ENCODE data around the gene RPTOR. TPM values are rescaled to one million over a fixed set of nuclear protein-coding genes. Genes with fewer than 3 reads are reported as not detected.

Gene RPTOR
- total and polyA plus RNA-seq, 2 donors (not counting 3 experiments of a cell fraction or from before 2014, with no cell fraction given): 10.7 to 41.8 TPM

DNA sequence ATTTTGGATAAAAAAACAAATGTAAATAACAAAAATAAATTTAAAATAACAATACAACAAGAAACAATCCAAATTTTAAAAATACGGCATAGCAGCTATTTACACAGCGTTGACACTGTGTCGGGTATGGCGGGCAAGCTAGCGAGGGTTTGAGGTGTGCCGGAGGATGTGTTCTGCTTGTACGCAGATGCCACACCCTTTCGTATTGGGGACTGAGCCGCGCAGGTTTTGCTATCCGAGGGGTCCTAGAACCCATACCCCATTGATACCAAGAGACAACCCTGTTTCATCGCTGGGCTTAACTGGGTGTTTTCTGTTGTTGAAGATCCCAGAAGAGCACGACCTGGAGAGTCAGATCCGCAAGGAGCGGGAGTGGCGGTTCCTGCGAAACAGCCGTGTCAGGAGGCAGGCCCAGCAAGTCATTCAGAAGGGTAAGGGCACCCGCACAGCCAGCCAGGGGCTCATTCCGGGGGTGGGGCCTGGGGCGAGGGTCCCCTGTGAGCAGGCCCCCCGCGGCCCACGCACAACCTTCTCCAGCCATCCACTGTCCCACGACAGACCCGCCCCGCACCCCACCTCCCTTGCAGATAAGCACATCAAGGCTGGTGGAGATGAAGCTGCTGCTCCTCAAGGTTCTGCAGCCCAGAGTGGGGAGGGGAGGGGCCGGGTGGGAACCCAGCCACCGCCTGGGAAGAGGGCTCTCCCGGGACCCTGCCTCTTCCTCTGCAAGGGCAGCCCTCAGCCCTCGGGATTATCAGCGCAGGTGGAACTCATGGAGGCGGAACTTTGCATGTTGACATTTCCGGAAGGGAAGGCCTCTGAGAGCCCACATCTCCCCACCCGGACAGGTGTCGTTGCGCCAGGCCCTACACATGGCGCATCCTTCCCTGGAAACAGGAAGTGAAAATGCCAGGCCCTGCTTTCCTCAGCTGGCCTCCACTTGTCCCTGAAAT lies 395.8 kb downstream of the RPTOR start:
- CTCF ChIA-PET: interaction anchor here (1.0 to 1.3 kb wide), 2 partner anchors 10 to 12 kb away, joined by 3 to 4 read pairs; no protein-coding TSS in a partner anchor
- POLR2A ChIA-PET: no interaction called here
- no peaks in the 10 kb centered on the region for H3K9me3 ChIP-seq (replicated peaks; ENCODE audit: control insufficient read depth, insufficient read depth, low read length)
- intact Hi-C loops (cut with micrococcal nuclease): no loop called here
- no peaks in the 10 kb centered on the region for H3K9me1 ChIP-seq (replicated peaks; ENCODE audit: control insufficient read depth, extremely low read depth, insufficient read depth, low read length)
- H3K9ac ChIP-seq (replicated peaks; ENCODE audit: extremely low read depth, insufficient read depth, low read length): no peak overlapping the region
- H3K27me3 ChIP-seq (ENCODE audit: control insufficient read depth in 2 of 2, insufficient read depth in 2 of 2, low read length in 2 of 2): no peaks in the 10 kb centered on the region
- no peak overlapping the region for H3K4me3 ChIP-seq (replicated peaks in 1 of 3; ENCODE audit: insufficient read depth in 1 of 3, low read depth in 1 of 3, low read length in 3 of 3)
- H3K27ac ChIP-seq (ENCODE audit: insufficient read depth, low read depth, low read length): no peak overlapping the region
- no peaks in the 10 kb centered on the region for H3K36me3 ChIP-seq (ENCODE audit: control insufficient read depth in 2 of 2, extremely low read depth in 1 of 2, insufficient read depth in 2 of 2, low read length in 2 of 2)
- H3K79me2 ChIP-seq (ENCODE audit: control insufficient read depth, insufficient read depth, low read length): no peaks in the 10 kb centered on the region
- H3K4me1 ChIP-seq (ENCODE audit: control insufficient read depth, extremely low read depth, insufficient read depth, low read length): no peaks in the 10 kb centered on the region
- no TSS peak for BruUV-seq (replicated peaks)
- no peak for TF ChIP-seq MAX (IDR thresholded peaks at IDR 0.05; ENCODE audit: insufficient read depth, insufficient read length)
- TF ChIP-seq JUN (IDR thresholded peaks at IDR 0.05; ENCODE audit: borderline replicate concordance, insufficient read depth, insufficient read length, low read depth): no peak
- no peak for TF ChIP-seq POLR2A (IDR thresholded peaks at IDR 0.05; ENCODE audit: low read depth, low read length)
- TF ChIP-seq, protein P1, sequence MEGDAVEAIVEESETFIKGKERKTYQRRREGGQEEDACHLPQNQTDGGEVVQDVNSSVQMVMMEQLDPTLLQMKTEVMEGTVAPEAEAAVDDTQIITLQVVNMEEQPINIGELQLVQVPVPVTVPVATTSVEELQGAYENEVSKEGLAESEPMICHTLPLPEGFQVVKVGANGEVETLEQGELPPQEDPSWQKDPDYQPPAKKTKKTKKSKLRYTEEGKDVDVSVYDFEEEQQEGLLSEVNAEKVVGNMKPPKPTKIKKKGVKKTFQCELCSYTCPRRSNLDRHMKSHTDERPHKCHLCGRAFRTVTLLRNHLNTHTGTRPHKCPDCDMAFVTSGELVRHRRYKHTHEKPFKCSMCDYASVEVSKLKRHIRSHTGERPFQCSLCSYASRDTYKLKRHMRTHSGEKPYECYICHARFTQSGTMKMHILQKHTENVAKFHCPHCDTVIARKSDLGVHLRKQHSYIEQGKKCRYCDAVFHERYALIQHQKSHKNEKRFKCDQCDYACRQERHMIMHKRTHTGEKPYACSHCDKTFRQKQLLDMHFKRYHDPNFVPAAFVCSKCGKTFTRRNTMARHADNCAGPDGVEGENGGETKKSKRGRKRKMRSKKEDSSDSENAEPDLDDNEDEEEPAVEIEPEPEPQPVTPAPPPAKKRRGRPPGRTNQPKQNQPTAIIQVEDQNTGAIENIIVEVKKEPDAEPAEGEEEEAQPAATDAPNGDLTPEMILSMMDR (IDR thresholded peaks at IDR 0.05; ENCODE audit: extremely low read depth in 1 of 2, insufficient read depth in 1 of 2, low read depth in 1 of 2, low read length in 2 of 2): no peak
- TF ChIP-seq GATA2 (IDR thresholded peaks at IDR 0.05; ENCODE audit: insufficient read depth, insufficient read length, low read depth, low read length): no peak
- no peak for TF ChIP-seq POLR2AphosphoS5 (IDR thresholded peaks at IDR 0.05; ENCODE audit: insufficient read depth, low read depth, low read length)
- no peak for TF ChIP-seq MYC (IDR thresholded peaks at IDR 0.05; ENCODE audit: low read depth, low read length)
- DNase-seq (ENCODE audit: low read depth, low spot score): no peak
- FAIRE-seq: no peak
- no peak overlapping the region for H2AFZ ChIP-seq (ENCODE audit: low read depth, low read length)
- no peak overlapping the region for H3K4me2 ChIP-seq (ENCODE audit: insufficient read depth, low read length)
- no peaks in the 10 kb centered on the region for H4K20me1 ChIP-seq (replicated peaks; ENCODE audit: control insufficient read depth, extremely low read depth, insufficient read depth, low read length)
- dilution Hi-C loops (cut with MboI; ENCODE audit: extremely low pct_ligation_motif_present, low sequenced_read_pairs): no loop called here

Measured in endothelial cell of umbilical vein (primary cell).